Activated CD4-positive, CD25-positive, alpha-beta regulatory T cell treated with anti-CD3 and anti-CD28 coated beads, Interleukin-2, amount 50 U/mL, for 72 hours (primary cell): ENCODE results near the gene B4GALNT4.
"Not testable (repeated sequence)": the region's sequence is repeated elsewhere in the genome, so short reads cannot be mapped to it uniquely, and the experiment has no call there.

Source experiments
- DNase-seq: peaks from one replicate; pipeline ENCODE4 v3.0.0; 2021

The B4GALNT4 gene

DNA sequence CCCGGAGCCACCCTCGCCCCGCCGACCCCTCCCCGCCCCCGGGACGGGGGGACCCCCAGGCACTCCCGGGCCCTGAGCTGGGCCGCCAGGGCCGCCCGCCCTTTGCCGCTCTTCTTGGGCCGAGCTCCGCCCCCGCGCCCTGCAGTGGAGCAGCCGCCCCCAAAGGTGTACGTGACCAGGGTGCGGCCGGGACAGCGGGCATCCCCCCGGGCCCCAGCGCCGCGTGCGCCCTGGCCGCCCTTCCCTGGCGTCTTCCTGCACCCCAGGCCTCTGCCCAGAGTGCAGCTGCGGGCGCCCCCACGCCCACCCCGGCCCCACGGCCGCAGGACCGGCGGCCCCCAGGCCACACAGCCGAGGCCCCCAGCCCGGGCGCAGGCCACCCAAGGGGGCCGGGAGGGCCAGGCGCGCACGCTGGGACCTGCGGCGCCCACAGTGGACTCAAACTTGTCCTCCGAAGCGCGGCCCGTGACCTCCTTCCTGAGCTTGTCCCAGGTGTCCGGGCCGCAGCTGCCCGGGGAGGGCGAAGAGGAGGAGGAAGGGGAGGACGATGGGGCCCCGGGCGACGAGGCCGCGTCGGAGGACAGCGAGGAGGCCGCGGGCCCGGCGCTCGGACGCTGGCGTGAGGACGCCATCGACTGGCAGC, 7.4 kb downstream of the B4GALNT4 start:
- no peak for DNase-seq

DNA sequence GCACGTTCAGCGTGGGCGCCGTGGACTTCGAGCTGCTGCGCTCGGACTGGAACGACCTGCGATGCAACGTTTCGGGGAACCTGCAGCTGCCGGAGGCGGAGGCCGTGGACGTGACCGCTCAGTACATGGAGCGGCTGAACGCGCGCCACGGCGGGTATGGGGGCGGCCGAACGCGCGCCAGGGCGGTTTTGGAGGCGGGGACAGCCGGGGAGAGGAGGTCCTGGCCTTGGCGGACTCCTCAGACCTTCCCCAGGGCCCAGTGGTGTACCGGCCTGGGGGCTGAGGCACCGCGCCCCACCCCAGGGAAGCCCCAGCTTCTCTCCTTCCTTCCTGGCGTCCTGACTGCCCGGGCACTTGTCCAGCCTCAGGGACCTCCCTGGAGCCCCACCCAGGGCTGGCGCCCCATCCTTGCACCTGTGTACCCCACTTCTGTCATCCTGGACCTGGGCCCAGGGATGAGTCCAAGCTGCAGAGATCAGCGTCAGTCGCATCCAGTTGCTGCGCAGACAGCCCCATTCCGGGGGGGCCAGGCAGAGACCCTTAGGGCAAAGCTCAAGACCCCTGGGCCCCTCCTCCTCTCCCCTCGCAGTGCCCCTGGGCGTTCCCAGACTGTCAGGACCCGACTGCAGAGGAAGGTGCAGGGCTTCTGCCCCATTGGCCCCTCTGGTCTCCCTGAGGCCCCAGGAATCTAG, 8.0 kb downstream of the B4GALNT4 start:
- DNase-seq, result no peak

DNA sequence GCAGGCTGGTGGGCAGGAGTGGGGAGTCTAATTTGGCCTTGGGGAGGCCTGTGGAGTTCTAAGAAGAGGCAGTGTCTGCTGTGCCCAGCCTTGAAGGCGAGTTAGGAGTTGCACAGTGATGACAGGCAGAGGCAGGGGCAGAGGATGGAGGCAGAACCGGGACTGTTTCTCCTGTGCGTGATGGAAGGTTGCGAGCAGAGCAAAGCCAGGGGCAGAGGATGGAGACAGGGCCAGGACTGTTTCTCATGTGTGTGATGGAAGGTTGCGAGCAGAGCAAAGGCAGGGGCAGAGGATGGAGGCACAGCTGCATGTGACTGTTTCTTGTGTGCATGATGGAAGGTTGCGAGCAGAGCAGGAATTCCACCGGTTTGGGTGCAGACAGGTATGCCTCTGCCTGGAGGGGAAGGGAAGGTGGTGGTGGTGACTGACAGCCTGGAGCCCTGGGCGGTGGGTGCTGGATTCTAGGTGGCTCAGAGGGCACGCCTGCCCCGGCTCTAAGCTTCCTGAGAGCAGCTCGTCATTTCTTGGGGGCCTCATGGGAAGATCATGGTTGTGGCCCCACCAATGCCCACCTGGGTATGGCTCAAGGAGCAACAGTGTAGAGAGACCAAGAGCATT, 8.7 kb downstream of the B4GALNT4 start:
- DNase-seq, result no peak

DNA sequence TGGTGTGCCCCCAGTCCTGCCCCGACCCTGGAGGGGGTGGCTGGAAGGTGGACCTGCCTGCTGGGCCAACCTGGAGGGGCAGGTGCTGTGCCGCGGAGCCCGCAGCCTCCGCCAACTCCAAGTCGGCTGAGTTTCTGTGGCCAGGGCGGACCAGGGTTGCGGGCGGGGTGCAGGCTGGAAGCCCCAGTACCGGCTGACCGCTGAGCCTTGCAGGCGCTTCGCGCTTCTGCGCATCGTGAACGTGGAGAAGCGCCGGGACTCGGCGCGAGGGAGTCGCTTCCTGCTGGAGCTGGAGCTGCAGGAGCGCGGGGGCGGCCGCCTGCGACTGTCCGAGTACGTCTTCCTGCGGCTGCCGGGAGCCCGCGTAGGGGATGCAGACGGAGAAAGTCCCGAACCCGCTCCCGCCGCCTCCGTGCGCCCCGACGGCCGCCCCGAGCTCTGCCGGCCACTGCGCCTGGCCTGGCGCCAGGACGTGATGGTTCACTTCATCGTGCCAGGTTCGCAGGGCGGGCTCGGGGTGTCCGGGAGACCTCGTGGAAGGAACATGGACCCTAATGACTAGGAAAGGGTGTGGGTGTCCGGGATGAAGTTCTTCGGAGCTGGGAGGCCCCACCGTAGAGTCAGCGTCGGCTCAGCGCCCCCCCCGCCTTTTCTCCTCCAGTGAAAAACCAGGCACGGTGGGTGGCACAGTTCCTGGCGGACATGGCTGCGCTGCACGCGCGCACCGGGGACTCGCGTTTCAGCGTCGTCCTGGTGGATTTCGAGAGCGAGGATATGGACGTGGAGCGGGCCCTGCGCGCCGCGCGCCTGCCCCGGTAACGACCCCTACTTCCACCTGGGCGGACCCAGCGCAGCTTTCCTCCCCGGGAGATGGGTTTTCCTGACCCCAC, 10.2 kb downstream of the B4GALNT4 start:
- DNase-seq, result no peak

DNA sequence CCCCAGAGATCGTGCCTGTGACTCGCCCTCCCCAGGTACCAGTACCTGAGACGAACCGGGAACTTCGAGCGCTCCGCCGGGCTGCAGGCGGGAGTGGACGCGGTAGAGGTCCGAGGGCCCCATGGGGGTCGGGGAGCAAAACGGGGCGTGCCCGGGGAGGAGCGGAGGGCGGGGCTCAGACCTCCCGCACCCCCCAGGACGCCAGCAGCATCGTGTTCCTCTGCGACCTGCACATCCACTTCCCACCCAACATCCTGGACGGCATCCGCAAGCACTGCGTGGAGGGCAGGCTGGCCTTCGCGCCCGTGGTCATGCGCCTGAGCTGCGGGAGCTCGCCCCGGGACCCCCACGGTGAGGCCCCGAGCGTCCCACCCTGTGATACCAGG, 10.8 kb downstream of the B4GALNT4 start:
- no peak for DNase-seq

DNA sequence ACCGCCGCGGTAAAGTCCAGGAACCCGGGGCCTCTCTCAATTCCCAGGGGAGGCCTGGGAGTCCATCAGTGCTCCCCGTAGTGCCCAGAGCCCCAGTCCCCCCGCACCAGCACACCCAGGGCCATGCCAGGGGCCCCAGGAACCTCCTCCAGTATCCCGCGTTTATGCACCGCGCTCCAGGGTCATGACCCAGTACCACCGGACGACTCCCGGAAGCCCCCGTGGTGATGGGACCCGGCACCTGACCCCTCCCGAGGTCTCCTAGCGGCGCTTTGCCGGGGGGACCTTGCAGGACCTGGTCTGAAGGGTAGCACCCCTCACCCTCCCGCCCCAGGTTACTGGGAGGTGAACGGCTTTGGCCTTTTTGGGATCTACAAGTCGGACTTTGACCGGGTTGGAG, 11.2 kb downstream of the B4GALNT4 start:
- DNase-seq, result no peak

DNA sequence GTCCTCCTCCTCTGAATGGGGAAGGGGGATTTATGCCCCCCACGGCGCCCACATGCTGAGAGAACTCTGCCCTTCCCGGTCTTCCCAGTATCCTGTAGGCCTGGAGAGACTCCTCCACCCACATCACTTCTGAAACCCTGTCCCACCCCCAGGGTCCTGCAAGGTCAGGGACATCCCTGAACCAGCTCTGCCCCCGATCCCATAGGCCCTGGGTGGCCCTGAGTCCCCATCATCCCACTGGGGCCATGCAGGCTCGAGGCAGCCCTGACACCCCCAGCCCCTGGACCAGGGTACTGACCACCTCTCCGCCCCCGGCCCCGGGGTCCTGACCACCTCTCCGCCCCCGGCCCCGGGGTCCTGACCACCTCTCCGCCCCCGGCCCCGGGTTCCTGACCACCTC, 11.7 kb downstream of the B4GALNT4 start:
- no peak for DNase-seq

DNA sequence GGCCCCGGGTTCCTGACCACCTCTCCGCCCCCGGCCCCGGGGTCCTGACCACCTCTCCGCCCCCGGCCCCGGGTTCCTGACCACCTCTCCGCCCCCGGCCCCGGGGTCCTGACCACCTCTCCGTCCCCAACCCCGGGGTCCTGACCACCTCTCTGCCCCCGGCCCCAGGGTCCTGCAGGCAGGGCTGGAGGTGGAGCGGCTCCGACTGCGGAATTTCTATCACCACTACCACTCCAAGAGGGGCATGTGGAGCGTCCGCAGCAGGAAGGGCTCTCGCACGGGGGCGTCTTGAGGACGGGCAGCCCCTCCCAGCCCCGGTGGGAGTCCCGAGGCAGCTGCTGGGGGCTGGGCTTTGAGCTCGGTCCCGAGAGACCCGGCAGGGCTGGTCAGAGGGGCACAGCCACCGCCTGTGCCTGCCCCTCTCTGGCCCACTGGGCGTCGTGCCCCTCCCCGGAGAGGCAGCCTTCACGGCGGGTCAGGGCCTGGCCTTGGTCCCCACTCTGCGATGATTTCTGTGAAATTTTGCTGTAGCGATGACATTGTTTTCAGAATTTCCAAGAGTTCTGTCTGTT, 12.3 kb downstream of the B4GALNT4 start:
- DNase-seq, result no peak

DNA sequence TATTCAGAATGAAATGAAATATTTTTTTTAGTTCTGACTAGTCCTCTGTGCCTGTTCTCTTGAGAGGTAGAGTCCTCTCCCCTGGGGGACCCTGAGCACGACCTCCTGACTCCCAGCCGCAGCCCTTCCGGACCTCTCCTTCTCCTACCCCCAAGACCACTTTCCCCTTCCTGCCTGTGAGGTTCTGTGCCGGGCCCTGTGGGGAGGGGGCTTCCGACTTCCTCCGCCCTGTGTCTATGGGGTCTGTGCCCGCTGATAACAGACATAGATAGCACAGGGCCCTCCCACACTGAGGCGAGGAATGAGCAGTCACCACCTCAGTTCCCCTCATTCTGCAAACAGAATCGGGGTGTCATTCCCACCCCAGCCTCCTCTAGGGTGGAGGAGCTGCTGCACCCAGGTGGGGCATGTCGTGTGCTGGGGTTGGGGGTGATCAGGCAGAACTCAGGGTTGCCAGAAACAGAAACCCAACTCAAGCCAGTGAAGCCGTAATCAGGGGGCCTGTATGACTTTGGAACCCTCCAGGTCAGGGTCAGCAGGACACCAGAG, 12.9 kb downstream of the B4GALNT4 start:
- DNase-seq, result no peak

DNA sequence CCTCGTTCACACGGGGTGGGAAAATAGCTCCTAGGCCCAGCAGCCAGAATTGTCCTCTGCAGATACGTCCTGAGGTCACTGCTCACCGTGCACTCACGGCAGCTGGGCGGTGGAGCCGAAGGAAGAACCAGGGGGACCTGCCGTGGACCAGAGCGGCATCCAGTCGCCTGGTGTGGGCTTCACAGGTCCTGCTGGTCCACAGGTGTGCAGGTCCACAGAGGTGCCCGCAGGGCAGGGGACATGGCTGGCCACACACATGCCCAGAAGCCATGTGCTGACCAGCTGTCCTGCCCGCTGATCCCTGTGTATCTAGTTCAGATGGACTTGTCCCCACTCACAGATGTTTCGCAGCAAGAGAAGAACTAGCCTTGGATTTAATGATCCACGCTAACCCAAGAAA, 14.1 kb downstream of the B4GALNT4 start:
- DNase-seq, result no peak

DNA sequence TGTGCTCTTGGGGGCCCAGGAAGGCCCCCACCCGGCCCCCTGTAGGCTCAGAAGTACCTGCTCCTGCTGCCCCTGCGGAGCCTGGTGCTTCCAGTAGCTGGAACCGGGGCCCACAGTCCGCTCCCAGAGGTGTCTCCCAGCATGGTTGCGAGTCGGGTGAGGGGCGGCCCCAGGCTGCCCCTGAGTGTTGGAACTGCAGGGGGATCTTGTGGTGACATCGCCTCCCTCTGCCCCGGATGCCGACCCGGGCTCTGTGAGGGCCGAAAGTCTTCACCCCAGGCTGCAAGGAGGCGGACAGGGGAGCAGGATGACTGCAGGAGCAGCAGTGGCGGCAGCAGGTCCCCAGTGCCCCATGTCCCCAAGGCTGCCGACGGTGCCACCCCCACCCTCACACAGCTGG, 15.2 kb downstream of the B4GALNT4 start:
- DNase-seq, result no peak

DNA sequence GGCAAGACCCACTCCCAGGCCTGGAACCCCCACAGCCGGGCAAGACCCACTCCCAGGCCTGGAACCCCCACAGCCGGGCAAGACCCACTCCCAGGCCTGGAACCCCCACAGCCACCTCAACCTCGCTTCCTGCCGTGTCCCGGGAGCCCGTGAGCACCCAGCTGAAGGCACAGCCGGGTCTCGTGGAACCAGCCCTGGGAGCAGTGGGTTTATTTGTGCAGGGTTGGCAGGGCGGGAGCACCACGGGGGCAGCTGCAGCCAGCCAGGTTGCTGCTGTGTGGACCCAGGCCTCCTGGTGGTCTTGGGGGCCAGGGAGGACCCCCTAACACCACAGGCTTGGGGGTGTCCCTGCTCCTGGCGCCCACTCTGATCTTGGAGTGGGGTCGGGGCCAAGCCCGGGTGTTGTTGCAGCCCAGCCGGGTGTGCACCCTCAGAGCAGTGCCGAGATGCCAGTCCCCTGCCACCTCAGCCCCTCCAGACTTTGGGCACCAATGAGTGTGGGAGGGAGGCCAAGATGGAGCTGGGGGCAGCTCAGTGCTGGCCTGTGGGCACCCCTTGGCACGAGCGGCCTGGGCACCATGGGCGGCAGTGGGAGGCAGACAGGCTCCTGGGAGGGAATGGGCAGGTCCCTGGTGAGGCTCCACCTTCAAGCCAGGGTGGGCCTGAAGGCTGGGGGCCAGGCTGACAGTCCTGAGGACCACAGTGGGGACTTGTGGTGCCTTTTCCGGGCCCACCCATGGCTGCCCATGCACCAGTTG, 16.5 kb downstream of the B4GALNT4 start:
- DNase-seq, result no peak

DNA sequence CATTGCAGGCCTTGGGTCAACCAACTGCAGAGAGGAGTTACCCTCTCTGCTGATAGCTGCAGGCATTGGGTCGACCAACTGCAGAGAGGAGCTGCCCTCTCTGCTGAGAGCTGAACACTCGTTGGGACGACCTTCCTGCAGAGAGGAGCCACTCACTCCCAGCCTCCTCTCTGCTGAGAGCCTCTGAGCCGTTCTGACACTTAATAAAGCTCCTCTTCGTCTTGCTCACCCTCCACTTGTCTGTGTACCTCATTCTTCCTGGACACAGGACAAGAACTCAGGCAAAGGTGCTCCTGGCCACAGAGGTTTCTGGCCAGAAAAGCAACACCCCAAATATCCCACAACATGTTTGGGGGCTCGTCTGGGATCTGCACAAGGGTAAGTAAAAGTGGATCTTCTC, 17.2 kb downstream of the B4GALNT4 start:
- no peak for DNase-seq

DNA sequence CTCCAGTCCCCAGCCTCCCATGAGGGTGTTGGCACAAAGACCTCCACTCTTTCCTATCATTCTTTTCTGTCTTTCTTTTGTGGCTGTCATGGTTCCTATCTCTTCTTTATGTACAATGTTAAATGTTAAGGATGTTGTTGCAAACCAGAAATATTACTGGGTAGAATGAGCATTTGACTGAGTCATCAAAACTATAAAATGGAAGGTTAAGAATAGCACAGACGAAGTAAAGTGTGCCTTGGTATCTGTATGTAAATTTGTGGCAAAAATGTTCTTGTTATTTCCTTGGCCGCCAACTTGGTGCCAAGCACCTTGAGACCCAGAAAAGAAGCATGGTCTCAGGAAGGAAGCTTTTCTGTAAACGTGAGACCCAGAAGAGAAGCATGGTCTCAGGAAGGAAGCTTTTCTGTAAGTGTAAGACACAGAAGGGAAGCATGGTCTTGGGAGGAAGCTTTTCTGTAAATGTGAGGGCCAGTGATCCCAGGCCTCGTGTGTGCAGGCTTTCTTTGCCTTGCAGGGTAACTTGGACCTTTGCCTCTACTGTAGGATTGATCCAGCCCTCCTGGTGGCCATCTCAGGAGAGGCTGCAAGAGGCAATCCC, 18.0 kb downstream of the B4GALNT4 start:
- DNase-seq, result no peak

DNA sequence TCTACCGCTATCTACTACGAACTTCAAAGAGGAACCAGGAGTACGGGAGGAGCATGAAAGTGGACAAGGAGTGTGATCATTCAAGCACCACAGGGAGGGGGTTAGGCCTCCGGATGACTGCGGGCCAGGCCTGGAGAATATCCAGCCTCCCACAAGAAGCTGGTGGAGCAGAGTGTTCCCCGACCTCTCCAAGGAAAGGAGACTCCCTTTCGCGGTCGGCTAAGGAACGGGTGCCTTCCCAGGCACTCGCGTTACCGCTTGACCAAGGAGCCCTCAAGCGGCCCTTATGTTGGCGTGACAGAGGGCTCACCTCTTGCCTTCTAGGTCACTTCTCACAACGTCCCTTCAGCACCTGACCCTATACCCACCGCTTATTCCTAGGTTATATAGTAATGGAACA, 20.1 kb downstream of the B4GALNT4 start:
- DNase-seq, result not testable (repeated sequence)

DNA sequence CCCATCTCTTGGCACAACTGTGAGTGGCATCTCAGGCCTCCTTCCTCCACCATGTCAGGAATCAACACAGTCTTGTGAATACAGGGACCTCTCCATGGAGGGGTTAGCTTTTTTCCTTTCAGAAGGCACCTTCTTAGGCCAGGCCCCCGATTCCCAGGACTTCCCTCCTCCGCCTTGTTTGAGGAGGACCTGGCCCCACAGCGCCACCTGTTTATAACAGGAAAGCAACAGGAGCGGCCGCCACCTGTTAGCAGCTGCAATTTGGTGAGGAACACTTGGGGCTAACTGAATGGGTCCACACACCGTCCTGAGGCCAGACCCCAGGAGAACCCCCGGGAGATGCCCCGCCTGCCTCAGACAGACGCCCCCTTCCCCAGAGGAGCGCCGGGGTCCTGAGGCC, 20.9 kb downstream of the B4GALNT4 start:
- no peak for DNase-seq

DNA sequence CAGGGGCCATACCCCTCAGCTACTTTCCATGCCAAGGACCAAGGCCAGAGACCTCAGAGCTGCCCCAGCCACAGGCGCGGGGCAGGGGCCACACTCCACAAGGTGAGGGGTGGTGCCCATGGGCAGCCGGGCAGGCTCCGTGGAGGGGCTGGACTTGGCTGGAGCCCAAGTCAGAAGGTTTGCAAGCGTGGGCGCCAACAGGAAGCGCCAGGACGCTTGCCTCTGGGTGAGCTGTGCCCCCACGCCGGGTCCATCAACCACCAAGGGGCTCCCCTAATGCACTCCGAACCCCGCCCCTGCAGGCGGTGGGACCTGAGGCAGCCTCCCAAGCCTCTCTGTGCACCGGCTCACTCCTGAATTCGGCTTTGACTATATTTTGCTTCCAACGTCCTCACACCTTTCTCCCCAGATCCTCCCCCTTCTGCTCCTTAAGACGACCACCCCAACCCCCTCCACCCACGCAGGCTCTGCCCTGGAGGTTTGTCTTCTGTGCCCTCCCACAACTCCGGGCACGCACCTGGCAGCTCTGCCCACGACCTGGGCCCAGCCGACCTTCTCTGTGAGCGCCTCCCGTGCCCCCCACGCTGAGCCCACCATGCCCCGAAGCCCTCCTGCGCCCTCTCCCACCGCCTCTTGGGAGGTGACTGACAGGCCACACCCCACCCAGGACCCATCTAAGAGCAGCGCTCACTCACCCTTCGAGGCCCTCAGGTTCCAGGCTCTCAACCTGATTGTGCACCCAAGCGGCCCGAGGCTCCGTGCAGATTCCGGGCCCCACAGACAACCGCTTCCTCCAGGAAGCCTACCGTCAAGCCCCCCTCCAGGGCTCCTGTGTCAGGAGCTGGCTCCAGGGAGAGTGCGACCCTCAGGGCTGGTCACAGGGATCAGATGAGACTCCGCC, 22.1 kb downstream of the B4GALNT4 start:
- DNase-seq, result no peak

DNA sequence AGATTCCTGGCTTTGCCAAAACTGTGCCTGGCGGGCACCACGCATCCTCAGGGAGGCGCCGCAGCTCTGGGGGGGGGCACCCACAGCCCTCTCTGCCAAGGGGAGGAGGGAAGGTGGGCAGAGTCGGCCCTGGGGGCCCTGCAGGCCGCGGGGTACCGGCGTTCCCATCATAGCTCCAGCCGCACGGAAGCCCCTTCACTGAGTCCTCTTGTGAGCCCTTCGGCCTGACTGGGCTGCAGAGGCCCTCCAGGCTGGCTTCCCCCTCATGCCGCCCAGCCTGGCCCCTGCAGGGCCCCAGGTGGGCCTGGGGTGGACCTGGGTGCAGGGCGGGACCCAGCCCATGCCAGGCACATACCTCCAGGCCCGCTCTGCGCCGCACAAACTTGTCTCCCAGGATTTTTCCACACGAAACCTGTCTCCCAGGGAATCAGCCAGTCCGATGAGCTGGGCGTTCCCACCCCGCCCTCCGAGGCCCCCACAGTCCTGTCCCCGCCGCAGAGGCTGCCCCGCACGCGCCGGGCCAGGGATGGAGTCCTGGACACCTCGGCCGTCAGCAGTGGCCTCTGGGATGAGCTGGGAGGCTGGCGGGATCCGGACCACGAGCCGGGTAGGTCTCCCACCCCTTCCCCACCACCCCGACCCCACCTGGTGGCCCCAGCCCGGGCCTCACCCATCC, 22.9 kb downstream of the B4GALNT4 start:
- DNase-seq, result no peak

DNA sequence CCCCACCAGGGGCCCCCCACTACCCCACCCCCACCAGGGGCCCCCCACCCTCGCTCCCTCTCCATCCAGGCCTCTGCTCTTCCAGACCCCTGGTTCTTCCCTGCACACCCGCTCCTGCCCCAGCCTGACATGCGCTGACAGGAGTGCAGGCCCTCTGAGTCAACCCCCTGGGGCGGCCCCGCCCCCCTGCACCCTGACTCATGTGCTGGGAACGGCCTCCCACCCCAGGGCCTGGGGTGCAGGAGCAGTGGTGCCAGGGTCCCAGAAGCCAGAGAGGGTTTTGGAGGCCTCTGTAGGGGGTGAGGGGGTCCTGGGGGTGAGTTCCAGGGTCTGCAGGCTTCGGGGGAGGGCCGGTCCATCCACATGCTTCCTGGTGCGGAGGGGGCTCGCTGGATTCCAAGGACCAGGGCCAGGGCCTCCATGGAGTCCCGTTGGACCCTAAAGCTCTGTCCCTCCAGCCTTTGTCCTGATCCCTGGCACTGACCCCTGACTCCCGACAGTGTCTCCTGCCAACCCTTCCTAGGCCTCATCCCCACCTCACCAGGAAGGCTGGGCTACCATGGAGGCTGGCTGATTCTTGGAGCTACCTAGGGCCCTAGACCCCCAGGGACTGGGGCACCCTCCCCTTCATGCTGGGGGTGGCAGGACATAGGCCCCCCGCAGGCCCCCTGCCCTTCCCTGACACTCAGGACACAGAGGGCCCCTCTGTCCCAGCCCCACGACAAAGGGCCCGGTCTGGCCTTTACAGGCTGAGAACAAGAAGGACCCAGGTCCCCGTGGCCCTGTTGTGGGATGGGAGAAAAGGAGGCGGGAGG, 24.1 kb downstream of the B4GALNT4 start:
- no peak for DNase-seq
